GM19099 (cell line): Measurements from ENCODE around the gene TMEM126A.

Experiments
- POLR2A ChIP-seq: IDR thresholded peaks from 3 replicates; pipeline ENCODE4 v1.6.1; 2011; ENCODE audit warnings: low read depth; ENCODE audit not compliant: insufficient read length; ENCODE audit errors: extremely low read depth

Gene TMEM126A

DNA sequence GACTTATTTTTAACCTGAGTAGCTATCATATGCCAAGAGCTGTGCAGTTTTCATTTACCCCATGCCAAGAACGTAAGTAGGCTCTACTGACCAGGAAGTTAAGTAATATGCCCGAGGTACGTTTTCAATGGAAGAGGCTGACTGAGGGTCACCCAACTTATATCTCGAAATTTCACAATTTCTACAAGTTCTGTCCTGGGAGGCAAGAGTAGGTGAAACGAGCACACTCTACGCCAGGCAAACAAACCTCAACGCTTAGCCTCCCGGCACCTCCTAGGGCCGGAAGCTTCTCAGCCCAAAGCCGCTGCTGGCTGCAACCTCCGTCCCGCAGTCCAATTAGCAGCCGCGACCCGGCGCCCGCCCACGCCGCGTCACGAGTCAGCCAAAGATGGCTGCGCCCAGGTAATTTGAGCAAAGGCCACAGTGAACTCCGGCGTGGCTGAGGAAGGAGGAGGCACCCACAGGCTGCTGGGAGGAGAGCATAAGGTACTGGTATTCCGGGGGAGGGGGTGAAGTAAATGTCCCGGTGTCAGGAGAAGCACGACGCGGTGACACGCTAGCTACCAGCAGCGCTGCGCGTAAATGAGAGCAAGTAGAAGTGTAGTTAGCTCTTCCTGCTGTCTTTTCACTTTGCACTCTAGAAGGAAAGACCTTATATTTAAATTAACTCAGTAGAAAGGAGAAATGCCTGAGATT is at the start of gene TMEM126A:
Gene TMEM126A, plus strand, starts transcription at position 364 of the 696 bp plus-strand sequence. CDS start 2,289 bp downstream, outside the sequence.
- peak; percentile 97 for TF ChIP-seq POLR2A

DNA sequence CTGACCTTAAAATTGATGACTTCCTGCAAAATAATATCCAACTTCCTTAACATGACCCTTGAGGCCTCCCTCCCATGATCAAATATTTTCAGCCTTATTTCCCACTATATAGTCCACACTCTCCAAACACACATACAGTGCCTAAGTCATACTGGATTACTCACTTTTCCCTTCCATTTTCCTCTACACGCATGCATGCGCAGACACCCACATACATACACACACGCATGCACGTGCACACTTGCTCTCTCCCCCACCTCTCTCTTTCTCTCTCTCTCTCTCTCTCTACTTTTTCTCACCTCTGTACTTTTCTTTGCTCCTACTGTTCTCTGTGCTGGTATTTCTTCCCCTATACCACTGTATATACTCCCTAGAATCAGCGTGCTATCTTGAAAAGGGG is 48.7 kb upstream of the TMEM126A start:
- no peak for TF ChIP-seq POLR2A

DNA sequence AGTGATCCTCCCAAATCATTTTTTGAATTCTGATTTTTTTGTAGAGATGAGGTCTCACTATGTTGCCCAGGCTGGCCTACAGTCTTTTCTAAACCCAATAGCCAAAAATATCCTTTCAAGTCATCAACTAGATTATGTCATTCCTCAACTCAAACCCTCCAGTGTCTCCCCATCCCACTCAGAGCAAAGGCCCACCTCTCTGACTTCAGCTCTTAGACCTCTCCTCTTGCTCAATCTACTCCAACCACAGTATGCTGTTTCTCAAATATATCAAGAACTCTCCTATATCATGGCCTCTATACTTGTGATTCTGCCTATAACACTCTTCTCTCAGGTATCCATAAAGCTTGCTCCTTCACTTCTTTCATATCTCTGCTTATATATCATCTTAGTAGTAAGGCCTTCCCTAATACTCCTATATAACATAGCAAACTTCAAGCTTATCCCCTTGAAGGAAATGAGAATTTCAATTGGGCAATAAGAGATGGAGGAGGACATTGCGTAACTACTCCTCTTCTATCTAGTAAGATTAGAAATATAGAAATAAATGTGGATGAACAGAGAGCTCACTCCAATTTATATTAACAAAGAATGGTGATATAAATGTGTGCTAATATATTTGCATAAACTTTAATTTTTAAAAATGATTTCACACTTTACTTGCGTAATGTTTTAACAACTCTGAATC is 45.1 kb upstream of the TMEM126A start:
- TF ChIP-seq POLR2A, result no peak

DNA sequence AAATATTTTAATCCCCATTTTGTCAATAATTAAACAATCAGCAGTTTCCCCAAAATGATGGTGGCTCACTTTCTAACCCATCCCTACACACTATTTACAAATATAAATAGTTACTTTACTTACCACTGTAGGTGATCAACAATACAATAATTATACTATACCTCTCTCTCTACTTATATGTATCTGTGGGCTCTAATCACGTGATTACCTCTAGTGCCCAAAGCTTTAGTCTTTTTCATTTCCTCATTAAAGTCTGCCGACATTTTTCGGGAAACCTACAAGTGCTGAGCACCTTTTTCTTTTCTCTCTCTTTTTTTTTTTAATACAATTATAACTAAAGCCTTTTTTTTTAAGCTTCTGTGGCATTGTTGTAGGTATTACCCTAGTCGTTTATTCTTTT is 44.5 kb upstream of the TMEM126A start:
- TF ChIP-seq POLR2A, result no peak

DNA sequence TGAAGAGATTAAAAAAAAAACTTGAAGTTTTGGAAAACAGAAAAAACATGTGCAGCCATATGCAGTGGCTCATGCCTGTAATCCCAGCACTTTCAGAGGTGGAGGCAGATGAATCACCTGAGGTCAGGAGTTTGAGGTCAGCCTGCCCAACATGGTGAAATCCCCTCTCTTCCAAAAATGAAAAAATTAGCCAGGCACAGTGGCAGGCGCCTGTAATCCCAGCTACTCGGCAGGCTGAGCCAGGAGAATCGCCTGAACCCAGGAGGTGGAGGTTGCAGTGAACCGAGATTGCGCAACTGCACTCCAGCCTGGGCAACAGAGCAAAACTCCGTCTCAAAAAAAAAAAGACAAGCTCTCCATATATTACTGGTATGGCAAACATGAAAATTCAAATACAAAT is 28.3 kb upstream of the TMEM126A start:
- no peak for TF ChIP-seq POLR2A

DNA sequence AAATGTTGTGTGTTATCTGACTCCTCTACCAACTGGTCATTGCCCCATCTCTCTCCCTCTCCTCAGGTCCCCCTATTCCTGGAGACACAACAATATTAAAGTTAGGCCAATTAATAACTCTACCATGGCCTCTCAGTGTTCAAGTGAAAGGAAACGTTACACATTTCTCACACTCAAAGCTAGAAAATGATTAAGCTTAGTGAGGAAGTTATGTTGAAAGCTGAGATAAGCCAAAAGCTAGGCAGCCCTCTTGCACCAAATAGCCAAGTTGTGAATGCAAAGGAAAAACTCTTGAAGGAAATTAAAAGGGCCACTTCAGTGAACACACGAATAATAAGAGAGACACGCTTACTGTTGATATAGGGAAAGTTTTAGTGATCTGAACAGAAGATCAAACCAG is 27.5 kb upstream of the TMEM126A start:
- no peak for TF ChIP-seq POLR2A

DNA sequence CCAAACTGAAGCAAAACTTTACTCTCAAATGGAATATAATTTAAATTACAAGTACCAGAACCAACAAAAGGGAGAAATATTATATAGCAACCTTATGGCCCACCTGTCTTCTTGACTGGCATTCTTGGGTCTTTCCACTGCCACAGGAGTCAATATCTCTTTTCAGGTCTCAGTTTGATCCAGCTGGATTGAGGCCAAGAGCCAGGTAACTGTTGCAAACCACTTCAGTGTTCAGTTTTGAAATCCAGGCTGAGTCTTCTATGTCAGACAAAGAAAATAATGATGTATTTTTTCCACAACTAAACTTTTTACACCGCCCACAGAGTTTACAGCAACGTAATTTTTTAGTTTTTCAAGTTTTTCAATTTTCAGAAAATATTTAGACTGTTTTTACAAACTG is 21.3 kb upstream of the TMEM126A start:
- no peak for TF ChIP-seq POLR2A

DNA sequence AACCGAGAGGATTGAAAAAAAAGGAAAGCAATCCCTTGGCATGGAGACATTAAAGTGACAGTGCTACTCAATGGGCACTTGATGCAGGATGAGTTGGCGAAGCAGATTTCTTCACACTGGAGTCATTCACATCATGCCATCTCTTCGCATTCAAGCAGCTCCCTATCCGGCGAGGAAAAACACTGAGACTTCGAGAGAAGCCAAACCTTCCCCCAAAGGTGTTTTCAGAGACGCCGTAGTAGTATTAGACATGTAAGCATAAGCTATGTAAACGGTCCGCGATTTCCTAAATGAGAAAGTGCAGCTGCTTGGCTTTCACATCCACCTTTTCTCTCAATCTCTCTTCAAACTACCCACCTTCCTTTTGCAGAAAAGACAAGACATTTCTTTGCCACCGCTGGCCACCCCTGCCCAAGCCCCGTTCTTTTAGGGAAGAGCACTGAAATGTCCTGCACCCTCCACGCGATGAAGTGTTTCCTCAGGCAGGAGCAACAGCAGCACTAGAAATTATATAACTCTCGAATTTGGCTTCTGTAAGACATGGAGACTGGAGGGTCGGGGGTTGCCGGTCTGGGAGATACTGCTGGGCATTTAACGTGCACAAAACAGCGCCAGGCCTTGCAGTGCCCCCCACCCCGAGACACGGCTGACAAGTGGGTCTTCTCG is 20.3 kb upstream of the TMEM126A start, which contains the start of gene DLG2:
Gene DLG2, minus strand, starts transcription at position 13 of the 666 bp plus-strand sequence.
- TF ChIP-seq POLR2A, result no peak

DNA sequence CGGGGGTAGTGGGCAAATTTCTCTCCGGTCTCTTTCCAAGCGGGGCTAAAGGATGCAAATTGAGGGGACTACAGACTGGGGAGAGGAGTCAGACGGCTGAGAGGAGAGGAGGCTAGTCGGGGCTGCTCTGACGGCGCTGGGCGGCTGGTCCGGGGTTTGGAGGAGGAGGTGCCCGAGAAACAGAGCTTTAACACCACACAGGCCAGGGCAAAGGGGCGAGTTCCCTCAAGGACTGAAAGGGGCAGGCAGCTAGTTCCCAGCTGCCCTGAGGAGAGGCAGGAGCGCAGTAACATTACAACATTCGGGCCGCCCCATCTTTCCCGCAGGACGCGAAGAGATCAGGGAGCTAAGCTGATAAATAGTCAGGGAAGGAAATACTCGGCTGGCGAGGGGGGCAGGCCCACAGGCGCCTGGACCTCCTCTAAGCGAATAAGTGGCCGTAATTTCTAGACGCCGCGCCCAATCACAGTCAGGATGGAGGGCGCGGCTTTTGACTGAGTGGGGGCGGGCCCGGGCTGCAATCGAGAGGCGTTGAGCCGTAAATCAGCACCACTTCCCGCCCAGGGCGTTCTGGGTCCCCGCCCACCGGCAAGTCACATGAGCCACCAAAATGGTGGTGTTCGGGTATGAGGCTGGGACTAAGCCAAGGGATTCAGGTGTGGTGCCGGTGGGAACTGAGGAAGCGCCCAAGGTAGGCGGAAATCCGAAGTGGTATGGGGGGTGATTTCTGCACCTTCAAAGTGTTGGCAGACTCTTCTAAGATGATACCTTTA is 19.6 kb upstream of the TMEM126A start, which contains the start of gene TMEM126B:
Gene TMEM126B, plus strand, starts transcription at position 596 of the 773 bp plus-strand sequence. Its CDS starts 15 bp downstream, at position 611.
- peak; percentile 91 for TF ChIP-seq POLR2A

DNA sequence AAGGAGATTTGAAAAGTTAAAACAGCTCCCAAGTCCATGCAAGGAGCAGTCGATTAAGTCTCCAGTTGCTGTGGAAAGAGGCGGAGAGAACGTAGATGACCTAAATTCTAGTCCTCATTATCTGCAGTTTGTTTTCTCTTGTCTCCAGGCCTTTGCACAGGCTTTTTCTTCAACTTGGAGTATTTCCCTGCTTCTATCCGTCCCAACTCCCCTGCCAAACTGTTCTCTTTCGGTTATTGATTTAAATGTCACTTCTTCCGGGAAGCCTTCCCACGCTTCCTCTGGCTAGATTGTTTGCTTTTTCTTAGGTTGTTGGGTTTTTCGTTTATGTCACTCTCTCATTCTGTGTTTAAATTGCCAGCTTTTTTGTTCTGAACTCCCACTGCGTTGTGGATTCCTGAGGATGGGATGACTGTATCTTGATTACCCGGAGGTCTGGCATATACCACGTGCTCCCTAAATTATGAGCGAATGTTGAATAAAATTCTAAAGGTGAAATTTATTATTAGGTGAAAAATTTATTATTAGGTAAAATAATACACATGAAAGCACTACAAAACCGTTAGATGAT is 18.9 kb upstream of the TMEM126A start:
- TF ChIP-seq POLR2A, result no peak

DNA sequence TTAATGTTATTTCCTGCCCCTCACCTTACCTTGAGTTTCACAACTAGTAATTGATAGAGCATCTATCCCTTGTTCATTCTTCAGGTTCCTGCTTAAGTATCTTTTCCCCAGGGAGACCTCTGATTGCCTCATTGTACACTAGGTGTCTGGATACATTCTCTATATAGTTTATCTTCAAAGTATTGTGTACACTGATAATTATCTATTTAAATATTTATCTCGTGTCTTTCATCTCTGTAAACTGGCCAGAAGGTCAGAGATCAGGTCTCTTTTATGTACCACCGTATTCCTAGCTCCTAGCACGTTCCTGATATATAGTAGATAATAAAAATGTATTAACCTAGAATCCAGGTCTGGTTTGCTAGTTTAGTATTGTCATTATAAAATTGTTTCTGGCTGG is 13.0 kb upstream of the TMEM126A start:
- TF ChIP-seq POLR2A, result no peak

DNA sequence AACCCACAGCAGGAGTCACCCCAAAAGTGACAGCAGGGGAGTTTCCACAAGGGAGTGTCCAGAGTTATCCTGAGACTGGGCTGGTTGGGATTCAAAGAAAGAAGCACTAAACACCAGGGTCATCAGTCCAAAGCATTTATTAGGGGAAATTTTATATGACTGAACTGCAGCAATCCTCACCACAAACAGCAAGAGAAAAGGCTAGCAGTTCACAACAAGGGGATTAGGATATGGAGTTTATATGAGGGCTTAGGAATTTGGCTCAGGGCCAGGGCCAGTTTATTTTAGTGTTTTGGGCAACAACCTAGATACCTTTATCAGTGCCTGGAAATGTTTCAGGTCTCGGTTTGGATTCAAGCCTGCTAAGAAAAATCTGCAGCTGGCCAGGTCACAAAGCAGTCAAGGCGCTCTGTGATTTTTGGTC is 4.6 kb upstream of the TMEM126A start:
- TF ChIP-seq POLR2A, result no peak

DNA sequence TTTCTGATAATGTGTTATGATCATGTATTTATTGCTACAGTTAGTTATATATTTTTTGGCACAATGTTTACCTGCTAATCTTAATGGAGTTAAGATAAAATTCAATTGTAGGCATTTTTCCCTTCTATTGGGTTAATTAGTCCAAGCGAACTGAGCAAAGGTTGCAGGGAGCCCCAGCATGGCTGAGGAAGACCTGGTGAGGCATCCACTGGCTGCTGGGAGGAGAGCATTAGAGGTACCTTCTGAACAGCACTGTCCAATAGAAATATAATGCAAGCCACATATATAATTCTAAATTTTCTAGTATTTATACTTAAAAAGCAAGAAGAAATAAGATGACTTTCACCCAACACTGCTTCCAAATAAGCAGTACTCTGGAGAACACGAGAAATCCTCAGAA is 689 bp upstream of the TMEM126A start:
- TF ChIP-seq POLR2A, result no peak

DNA sequence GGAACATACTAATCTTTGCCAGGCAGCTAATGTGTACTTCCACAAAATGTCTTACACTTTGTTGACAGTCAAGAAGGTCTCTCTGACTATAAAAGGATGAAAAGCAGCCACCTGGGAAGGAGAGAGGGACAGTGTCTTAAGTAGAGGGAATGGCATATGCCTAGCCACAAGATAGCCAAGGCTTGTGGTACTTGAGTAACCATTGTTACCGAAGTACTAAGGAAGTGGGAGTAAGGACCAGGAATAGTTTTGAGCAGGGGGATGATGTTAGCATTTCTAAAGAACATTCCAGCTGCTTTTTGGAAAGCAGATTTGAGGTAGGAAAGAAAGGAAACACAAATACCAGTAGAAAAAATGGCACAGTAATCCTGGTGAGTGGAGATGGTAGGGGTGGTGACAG is 3.4 kb downstream of the TMEM126A start:
- TF ChIP-seq POLR2A, result no peak
